GM08714 (cell line): ENCODE data around the gene ZHX3.

Experiments used
- H3K4me3 ChIP-seq: fragments of 200-500 bp; sonication (Bioruptor generic); 2 replicates; pipeline ENCODE4 v1.5.1; 2014; ENCODE audit warnings: mild to moderate bottlenecking, low read length, inconsistent platforms
- ZNF274 ChIP-seq: IDR thresholded peaks from 2 replicates; pipeline ENCODE4 v1.6.1; 2012; ENCODE audit warnings: mild to moderate bottlenecking, low read depth, low read length

Gene ZHX3

DNA sequence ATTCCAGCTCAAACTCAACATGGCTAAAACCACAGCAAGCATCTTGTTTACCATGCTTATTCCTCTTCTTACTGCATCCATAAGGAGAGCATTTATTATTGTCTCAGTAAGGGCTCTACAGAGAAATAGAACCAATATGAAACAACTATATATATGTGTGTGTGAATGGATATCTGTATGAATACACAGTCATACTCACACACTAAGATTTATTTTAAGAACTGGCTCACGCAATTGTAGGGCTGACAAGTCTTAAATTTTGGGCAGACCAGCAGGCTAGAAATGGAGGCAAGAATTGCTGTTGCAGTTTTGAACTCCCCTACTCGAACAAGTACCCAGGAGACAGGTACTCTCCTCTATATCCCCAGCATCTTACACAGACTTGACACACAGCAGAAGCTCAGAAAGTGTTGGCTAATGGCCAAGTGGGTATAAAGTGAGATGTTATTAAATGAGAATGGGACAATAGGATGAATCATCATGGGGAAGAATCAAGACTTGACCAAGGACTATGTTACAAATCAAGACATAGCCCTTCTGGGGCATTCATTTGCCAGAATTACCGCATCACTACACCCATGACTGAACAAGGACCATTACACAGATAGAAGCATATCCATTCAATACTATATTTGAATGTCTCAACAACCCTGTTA is 13.0 kb downstream of the ZHX3 start:
- TF ChIP-seq ZNF274 = no peak
- no peak overlapping the region for H3K4me3 ChIP-seq

- H3K4me3 ChIP-seq = no peak overlapping the region
- TF ChIP-seq ZNF274 = no peak
These were observed 13.5 kb downstream of the ZHX3 start for GRCh38 chr20:41304002-41304401.

DNA sequence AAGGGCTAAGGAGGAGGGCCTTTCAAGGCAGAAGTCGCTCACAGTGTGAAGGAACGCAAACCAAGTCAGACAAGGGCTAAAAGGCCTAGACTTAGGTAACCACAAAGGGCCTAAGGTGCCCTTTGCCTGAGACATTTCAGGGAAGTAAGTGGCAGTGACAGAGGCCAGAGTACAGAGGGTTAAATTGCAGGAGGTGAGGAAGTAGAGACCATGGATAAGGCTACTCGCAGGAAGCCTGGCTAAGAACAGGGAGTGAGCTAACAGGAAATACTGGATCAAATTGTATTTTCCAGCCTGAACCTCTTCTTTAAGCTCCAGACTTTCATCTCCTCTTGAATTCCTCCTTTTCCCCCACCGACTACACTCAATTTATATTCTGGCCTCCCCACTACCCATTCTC is 16.6 kb downstream of the ZHX3 start:
- no peak for TF ChIP-seq ZNF274
- no peak overlapping the region for H3K4me3 ChIP-seq

GRCh38 chr20:41300383-41300782 is 17.1 kb downstream of the ZHX3 start:
- H3K4me3 ChIP-seq = no peak overlapping the region
- TF ChIP-seq ZNF274 = no peak

DNA sequence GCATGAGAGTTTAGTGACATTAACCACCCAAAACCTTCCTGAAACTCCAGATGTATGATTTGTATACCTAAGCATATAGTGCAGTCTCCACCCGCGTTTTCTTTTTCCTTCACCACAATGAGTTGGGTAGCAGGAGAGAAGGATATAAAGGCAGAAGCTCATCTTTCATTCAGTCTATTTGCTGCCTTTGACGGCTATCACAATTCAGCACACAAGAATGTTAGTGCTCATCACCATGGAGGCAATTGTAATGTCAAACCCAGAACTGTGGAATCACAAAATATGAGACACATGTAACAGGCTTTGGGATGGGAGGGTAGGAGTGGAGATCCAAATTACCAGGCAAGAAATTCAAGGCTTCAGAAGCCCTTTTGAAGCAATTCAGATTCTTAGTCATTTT is 17.6 kb downstream of the ZHX3 start:
- TF ChIP-seq ZNF274 = no peak
- H3K4me3 ChIP-seq = no peak overlapping the region

- no peak for TF ChIP-seq ZNF274
- H3K4me3 ChIP-seq = no peak overlapping the region
These were observed 24.1 kb downstream of the ZHX3 start for GRCh38 chr20:41293269-41294037.

DNA sequence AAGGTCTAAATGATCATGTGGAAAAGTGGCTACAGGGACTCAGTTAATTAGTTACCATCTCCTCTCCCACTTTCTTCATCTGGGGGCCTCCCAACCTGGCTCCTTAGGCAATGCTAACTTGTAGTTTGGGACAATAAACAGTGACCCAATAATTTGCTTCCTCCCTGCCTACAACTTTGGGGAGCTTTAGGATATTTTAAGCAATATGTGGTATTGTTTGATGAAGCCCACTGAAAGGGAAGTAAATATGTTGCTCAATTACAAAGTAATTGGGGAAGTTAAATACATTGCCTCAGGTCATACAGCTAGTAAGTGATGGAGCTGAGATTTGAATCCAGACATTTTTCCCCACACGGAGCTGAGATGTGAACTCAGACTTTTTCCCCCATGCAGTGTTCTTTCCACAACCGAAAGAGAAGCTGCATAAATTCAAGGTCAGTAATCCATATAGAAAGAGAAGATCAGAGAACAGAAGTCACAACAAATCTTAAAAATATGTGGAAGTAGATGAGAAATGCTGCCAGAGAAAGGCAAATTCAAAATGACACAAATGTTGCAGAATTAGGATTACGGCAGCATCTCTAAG is 26.6 kb downstream of the ZHX3 start:
- H3K4me3 ChIP-seq = no peak overlapping the region
- no peak for TF ChIP-seq ZNF274

DNA sequence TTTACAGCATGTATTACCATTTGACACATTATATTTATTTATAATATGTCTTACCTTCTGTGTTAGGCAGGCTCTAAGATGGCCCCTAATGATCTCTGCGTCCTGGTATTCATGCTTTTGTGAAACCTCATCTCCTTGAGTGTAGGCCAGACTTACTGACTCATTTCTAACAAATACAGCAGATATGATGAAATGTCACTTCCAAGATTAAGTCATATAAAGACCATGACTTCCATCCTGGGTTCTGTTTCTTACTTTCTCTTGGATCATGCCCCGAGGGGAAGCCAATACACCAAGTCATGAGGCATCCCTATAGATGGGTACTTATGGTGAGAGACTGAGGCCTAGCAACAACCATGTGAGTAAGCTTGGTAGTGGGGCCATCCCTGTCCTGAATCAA is 30.2 kb downstream of the ZHX3 start:
- no peak for TF ChIP-seq ZNF274
- H3K4me3 ChIP-seq = no peak overlapping the region

DNA sequence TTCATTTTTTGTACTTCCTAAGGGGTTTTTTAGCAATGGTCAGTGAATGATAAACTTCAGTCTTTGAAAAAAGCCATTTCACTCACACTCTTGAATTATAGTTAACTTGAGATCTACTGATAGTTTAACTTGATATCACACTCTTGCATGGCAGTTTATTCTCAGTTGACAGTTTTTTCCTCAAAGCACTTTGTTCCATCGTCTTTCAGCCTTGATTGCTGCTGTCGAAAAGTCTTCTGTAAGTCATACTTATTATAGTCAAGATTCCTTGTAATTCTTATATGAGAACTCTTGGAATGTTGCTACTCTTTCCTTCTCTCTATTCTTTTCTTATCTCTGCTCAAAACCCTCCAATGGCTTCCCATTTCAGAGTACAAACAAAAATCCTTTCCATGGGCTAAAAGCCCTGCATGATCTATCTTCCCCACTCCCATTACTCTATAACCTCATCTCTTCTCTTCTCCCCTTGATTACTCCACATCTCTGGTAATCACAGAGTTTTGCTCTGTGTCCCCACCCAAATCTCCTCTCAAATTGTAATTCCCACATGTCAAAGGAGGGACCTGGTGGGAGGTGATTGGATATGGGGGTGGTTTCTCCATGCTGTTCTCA is 31.2 kb downstream of the ZHX3 start:
- TF ChIP-seq ZNF274 = no peak
- no peak overlapping the region for H3K4me3 ChIP-seq

- H3K4me3 ChIP-seq = no peak overlapping the region
- no peak for TF ChIP-seq ZNF274
These were observed 37.8 kb downstream of the ZHX3 start for GRCh38 chr20:41279546-41280225.

DNA sequence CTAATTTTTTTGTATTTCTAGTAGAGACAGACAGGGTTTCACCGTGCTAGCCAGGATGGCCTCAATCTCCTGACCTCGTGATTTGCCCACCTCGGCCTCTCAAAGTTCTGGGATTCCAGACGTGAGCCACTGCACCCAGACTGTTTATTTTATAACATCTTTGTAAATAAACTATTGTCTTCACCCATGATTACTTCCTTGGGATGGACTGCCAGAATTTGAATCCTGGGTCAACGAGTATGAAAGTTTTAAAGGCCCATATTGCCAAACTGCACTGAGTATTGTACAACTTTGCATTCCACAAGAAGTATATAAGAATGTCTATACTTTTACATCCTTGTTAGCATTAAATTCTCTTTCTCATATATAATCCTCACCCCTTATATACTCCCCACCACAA is 38.6 kb downstream of the ZHX3 start:
- no peak for TF ChIP-seq ZNF274
- no peak overlapping the region for H3K4me3 ChIP-seq

DNA sequence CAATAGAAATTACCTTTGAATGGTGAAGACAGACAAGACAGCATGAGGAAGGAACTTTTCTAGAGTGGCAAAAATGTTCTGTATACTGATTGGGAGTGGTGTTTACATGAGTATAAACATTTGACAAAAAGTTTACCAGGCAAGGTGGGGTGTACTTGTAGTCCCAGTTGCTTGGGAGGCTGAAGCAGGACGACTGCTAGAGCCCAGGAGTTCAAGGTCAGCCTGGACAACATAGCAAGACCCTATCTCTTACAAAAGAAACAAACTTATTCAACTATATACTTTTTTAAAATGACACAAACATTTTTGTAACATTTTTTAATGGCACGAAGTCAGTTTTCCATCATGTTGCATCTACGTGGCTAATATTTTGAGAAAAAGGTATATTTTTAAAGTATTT is 40.5 kb downstream of the ZHX3 start:
- TF ChIP-seq ZNF274 = no peak

DNA sequence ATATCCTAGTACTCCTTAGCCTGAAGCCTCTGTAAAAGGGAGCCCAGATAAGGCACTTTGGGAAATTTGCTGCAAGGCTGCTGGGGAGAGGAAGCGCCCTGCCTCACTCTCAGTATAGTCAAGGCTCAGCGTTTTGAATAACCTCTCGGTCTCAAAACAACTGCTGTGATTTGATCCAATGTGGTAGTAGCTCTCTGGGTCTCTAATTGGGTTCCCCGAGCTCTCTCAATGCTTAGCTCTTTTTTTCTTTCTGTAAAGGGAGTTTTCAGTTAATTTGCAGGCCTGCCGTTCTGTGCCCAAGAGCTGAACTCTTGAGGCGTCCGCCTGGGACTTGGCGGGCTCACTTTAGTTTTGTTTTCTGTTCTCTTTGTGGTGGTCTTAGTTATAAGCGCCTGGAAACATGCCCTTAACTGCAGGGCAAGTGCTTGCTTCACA is 41.2 kb downstream of the ZHX3 start:
- no peak for TF ChIP-seq ZNF274
- H3K4me3 ChIP-seq = no peak overlapping the region

More for the DNA sequence above, 40.5 kb downstream of the ZHX3 start:
- no peak overlapping the region for H3K4me3 ChIP-seq

GRCh38 chr20:41275301-41275731 is 42.2 kb downstream of the ZHX3 start:
- no peak for TF ChIP-seq ZNF274
- H3K4me3 ChIP-seq = no peak overlapping the region
